ENCODE data around the gene PHIP.
"Not testable (repeated sequence)": the region's sequence is repeated elsewhere in the genome, so short reads cannot be mapped to it uniquely, and the experiment has no call there.

Gene PHIP

DNA sequence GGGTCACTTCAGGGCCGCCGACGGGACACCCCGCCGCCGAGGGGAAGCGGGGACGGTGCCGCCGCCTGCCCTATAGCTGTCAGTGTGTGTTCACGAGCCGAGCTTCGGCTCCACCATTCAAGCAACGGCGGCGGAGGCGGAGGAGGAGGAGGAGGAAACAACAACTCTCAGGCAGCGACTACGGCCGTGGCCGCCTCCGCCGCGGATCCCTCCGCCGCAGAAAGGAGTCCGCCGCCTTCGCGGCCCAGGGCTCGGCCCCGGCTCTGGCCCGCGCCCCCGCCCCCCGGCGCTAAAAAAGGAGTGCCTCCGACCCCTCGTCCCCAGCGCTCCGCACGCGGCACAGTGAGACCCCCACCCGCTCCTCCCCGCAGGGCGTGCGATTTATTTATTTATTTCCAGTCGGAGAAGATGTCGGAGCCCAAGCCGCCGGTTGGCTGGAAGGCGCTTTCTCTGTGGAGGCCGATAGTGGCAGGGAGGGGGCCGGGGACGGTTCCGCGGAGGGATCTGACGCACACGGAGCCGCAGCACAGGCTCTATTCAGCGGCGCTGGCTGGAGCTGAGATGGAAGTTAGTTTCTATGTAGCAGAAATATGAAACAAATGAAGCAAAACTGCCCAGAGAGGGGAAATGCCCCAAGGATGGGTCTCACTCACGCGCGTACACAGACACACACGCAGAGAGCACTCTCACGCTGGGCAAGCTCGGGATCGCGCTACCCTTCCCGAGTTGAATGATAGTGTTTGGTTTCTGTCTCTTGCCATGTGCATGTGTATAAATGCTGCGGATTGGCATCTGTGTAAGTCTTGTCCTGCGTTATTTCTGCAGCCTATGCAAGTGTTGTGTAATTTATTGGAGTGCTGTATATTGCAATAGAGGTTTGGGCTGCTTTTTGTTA lies at the start of gene PHIP:
PHIP (minus strand) TSS at position 180 of the 895 bp plus-strand sequence. CDS start 186 bp downstream, outside the sequence.
- no peak for FAIRE-seq

DNA sequence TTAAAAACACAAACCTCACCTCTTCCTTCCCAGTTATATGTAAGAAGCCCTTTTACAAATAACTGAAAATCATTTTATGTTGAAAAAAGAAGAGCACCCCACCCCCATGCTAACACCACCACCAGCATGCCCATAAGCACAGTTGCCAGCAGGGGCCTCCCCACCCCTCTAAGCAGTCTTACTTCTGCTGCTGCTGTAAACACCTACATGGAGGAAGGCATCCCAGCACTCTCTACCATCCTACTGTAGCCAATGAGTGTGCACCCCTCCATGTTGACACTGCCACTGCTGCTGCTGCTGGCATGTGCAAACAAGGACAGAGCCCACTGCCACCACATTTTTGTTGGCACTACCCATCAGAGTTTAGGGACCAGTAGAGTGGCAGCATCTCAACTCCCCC lies 49.6 kb upstream of the PHIP start:
- no peak for FAIRE-seq

DNA sequence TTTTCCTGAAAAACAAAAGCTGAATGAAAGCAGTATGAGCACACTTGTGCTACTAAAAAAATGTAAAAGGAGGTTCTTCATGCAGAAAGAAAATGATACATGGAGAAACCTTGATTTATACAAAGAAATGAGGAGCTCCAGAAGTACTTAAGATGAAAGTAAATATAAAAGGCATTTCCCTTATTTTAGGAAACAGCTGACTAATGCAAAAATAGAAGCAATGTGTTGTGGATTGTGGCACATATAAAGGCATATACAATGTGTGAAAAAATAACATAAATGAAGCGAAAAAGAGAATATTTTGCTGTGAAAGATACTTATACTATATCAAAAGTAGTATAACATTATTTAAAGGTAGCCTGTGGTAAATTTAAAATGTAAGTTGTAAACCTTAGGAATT lies 41.2 kb upstream of the PHIP start:
- no peak for FAIRE-seq

DNA sequence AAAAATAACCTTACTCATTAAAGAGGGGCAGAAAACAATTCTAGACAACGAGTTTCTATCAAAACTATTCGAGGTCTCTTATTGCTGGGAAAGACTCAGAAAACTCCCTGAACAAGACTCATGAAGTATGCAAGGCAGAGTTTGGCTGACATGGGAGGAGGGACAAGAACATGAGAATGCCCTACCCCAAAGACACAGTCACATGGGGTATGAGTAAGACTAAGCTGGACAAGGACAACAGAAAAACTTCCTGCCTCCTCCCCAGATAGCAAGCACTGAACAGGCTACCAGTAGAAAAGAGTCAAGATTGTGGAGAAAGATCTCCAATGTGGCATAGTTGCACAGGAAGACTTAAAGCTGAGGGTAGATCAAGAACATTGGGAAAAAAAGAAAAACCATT lies 39.7 kb upstream of the PHIP start:
- FAIRE-seq, result no peak

DNA sequence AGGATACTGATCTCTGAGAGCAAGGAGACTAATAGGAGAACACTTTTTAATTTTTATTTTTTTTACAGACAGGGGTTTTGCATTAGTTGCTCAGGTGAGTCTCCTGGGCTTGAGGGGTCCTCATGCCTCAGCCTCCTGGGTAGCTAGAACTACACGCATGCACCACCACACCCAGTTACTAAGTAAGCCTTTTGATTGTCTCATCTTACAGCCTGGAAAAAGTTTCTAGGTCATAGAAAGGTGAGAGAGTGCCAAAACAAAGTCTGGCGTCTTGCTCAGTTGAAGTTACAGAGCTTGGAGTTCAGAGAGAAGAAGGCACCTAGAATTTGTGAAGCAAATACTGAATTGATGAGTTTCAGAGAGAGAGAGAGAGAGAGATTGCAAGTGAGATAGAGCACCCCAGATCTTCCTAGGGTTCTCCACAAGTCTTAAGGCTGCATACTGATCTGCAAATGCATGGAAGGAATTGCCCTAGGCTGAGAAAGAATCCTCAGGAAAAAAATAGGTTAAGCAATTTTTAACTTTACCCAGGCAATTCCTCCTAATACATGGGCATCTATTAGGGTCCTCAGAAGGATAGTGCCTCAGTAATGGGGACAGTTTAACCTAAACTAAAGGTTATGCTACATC lies 37.6 kb upstream of the PHIP start:
- no peak for FAIRE-seq

DNA sequence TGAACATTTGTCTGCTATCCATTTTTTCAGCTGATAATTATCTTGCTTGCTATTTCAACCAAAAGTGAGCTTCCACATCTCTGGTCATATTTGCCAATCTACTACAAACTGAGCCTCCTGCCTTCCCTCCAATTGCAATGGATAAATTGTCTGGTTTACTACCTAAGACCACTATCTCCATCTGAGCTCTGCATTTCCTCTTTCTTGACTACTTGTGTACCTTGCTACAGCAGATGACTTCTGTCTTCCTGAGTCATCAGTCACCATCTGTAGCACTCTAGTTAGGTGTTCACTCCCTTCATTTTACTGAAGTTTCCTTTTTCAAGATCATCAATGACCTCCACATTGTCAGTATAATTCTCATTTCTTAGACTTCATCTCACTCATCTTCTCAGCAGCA lies 33.5 kb upstream of the PHIP start:
- FAIRE-seq, result no peak

DNA sequence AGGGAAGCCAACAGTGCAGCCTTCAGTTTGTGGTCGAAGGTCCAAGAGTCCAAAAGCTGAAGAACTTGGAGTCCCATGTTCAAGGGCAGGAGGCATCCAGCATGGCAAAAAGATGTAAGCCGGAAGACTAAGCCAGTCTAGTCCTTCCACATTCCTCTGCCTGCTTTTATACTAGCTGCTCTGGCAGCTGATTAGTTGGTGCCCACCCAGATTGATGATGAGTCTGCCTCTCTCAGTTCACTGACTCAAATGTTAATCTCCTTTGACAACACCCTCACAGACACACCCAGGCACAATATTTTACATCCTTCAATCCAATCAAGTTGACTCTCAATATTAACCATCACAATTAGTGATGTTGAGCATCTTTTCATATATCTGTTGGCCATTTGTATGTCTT lies 23.1 kb upstream of the PHIP start:
- FAIRE-seq, result no peak

DNA sequence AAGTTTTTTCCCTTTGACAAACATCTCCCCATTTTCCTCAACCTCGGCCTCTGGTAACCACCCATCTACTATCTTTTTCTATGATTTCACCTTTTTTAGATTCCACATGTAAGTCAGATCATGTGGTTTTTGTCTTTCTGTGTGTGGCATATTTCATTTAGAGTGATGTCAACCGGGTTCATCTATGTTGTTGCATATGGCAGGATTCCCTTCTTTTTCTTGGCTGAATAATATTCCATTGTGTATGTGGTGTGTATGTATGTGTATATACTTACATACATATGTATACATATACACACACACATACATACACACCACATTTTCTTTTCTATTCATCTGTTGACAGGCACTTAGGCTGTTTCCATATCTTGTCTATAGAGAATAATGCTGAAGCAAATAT lies 22.2 kb upstream of the PHIP start:
- no peak for FAIRE-seq

DNA sequence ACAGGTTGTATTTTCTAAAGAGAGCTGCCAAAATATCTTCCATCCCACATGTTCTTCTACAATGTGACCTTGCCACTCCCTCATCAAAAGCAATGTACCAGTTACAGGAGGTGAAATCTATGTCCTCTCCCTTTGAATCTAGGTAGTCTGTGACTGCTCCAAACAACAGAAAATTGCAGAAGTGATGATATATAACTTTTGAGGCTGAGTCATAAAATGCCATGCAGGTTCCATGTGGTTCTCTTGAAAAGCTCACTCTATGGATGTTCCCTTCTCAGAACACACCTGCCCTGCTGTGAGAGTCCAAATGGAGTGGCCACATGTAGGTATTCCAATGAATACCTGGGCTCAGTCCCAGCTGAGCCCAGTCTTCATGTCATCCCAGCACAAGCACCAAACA lies 16.9 kb upstream of the PHIP start:
- FAIRE-seq, result no peak

DNA sequence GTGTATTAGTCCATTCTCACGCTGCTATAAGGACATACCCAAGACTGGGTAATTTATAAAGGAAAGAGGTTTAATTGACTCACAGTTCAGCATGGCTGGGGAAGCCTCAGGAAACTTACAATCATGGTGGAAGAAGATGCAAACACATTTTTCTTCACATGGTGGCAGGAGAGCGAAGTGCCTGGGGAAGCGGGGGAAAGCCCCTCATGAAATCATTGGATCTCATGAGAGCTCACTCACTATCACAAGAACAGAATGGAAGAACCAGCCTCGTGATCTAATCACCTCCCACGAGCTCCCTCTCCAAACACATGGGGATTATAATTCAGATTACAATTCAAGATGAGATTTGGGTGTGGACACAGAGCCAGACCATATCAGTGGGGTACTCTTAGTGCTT lies 13.7 kb upstream of the PHIP start:
- not testable (repeated sequence) for FAIRE-seq

DNA sequence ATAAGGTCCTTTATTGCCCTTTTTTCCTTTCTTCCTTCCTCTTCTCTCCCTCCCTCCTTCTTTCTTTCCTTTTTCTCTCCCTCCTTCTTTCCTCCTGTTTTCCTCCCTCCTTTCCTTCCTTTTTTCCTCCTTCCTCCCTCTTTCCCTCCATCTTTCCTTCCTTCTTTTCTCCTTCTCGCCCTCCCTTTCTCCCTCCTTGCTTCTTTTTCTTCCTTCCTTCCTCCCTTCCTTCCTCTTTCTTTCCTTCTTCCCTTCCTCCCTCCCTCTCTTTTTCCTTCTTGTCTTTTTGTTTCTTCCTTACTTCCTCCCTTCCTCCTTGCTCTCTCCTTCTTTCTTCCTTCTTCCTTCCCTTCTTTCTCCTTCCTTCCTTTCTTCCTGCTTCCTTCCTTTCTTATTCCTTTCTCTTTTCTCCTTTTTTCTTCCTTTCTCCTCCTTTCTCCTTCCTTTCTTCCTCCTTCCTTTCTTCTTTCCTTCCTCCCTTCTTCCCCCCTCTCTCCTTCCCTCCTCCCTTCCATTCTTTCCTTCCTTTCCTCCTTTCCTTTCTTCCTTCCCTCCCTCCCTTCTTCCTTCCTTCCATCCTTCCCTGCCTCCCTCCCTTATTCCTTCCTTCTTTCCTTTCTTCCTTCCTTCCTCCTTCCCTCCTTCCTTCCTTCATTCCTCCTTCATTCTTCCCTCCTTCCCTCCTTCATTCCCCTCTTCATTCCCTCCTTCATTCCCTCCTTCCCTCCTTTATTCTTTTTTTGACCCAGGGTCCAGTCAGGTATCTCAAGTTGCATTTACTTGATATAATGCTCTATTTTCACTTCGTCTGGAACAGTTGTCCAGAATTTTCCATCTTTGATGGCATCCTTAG lies 11.7 kb upstream of the PHIP start:
- no peak for FAIRE-seq

DNA sequence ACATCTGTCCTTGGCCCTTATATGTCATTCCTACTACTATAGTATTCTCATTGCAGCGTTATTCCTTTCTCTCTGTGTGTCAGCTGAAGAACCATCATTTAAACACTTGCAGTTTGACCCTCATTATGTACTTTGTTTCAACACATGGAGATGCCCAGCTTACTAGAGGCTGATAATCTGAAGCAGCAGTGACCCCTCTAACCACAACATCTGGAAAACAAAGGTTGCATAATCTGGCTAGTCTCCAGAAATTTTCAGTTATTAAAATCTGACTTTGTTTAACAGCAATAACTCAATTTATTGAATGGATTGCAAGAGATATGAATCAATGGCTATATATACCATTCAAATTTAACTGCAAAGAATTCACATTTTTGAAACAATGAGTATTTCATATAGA lies 6.6 kb upstream of the PHIP start:
- no peak for FAIRE-seq

DNA sequence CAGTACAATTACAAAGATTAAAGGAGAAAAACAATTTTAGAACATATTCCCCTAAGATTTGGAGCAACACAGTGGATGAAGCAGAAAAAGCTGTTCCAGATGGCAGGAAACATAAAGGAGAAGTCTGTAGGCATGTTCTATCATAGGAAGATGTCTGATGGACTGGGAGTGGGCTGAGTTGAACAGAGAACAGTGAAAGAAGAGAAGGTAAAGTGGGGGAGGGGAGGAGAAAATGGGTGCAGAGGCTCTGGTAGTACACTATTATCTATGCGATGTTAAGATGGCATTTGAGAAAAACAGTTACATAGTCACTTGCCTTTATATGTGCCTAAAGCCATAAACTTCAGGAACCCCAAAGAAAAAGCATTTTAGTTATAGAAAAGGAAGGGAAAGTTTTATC lies 4.2 kb upstream of the PHIP start:
- FAIRE-seq, result no peak

DNA sequence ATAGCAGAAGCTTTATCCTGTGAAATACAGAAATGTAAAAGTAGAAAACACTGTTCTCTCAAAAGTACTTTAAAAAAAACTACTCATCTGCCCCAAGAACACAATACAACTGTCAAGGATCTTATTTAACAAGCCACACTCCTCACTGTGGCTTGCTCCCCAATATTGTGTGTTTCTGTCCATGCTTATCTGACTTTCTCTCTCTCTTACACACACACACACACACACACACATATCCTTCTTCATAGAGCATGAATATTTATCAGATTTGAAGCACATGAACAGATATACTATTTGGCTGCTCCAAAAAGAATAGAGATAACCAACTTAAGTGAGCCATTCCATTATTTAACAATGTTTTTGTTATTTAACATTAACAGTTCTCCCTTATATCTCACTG lies 3.6 kb upstream of the PHIP start:
- no peak for FAIRE-seq

DNA sequence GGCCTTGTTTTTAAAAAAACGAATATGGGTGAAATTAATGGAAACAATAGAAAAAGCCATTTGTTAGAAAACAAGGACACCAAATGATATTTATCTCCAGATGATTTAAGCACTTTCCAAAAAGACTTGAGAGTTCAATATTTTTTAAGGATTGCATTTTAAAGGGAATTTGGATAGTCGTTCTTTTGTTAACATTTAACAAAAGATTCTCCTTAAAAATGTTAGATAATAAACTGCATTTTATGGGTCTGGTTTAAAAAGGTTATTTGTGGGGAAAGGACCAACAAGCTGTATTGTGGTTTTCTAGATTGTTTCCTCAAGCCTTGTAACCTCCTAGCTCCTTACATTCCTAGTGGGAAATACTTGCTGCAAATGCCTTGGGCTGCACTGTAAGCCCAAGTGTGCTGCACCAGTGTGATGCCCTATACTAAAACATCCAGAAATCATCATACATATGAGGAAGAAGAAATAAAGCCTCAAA lies 1.5 kb upstream of the PHIP start:
- no peak for FAIRE-seq

DNA sequence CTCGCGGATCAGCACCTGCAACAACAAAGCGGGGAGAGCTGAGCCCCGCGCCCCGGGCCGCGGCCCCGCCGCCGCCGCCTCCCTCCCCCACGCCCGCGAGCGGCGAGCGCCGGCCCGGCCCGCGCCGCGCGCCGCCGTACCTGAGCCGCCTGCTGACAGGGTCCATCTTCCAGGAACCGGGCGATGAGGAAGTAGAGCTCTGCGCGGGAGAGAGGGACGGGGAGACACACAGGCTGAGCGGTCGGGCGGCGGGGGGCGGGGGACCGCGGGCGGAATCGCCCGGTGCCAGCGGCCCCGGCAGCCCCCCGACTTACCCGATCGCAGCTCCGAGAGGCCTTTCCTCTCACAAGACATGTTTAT lies 359 bp downstream of the PHIP start:
- FAIRE-seq, result no peak

DNA sequence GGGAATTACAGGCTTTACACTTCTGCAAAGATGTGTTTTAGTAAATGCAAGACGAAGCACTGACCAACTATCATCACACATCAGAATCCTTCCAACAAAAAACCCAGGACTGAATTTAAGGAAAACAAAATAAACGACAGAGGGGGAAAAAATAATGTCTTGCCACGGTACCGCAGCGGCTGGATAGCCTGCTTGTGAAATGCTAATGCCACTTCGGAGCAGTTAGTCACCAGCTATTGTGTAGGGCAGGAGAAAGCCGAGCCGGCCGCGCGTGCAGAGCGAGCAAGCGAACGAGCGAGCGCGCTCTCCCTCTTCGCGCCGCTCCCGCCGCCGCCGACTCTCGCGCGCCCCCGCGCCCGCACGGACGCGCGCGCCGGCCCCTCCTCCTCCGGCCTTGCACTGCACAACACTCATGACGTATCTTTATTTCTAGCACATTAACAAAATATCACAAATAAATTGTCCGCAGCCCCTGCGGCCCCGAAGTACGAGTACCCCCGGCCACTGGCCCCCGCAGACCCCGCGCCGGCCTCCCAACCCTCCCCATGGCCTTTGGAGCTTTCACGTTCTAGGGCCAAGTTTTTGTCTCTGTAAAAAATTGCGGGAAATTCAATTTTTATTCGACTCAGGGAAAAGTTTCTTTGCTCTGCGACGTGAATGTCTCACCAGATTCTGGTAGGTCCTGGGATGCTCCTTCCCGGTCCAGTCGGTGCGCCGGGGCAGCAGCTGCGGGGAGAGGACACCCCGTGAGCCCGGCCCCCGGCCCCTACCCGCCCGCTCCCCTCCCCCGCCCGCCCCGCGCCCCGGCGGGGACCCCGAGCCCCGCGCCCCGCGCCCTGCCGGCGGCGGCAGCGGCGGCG lies 1.0 kb downstream of the PHIP start:
- FAIRE-seq, result no peak

DNA sequence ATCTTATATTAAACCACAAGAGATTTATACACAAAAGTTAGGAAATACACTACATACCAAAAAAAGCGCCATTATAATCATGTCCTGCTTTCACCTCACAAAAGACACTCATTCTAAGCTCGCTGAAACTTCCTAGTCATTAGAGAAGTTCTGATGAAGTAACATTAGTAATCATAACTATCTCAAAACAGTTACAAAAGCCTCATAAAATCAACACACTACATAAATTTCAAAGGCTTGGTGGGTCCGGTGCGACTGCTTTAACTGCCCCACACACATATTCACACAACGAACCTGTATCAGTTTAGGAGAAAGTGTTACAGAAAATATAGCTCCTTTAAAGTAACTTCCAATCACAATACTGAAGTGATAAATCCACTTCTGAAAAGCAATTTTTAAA lies 1.9 kb downstream of the PHIP start:
- no peak for FAIRE-seq

DNA sequence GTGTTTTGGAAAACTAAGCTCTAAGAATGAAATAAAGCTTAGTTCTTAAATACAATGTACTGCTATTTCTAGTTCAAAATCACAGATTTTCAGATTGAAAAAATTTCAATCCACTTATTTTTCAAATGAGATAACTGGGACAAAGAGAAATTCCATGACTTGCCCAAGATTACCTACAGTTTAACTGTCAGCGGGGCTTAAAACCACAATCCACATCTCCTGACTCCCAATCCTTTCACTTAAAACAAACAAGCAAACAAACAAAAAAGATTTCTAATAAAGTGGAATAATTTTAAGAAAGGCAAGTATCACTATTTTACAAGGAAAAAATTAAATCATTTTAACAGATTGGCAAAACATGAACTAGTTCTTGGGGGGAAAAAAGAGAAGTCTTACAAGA lies 4.2 kb downstream of the PHIP start:
- no peak for FAIRE-seq

DNA sequence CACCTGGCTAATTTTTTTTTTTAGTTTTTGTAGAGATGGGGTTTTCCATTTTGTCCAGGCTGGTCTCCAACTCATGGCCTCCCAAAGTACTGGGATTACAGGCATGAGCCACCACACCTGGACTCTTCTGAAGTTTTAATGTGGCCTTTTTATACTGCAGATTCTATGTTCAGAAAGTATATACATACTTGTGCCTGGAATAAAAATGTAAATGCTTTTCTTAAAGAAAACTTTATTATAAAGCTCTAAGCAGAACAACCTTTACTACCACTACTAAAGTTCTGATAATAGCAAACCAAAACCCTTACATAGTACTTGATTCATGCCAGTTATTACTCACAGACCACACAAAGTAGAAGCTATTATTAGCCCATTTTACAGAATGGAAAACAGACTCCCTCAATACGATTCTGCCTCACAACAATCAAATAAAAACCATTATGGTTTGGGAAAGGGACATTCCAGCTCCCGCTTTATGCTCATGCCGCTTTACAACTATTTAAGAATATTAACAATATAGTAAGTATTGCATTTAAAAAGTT lies 5.3 kb downstream of the PHIP start:
- no peak for FAIRE-seq

DNA sequence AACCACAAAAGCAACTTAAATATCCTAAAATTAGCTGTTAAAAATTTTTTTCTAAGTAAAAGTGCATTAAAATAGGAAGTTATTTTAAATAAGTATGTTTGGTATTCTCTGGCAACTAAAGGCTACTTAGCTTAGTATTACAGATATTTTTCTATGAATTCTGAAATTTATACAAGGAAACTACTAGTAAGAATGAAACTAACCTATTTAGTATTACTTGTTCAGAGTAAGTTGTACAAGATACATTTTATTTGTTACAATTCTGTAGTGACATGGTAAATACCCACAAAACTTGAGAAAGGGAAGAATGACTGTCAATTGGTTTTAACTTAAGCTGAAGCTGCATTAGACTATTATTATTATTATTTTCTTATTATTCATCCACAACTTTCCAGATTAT lies 6.5 kb downstream of the PHIP start:
- peak; percentile 39 for FAIRE-seq

DNA sequence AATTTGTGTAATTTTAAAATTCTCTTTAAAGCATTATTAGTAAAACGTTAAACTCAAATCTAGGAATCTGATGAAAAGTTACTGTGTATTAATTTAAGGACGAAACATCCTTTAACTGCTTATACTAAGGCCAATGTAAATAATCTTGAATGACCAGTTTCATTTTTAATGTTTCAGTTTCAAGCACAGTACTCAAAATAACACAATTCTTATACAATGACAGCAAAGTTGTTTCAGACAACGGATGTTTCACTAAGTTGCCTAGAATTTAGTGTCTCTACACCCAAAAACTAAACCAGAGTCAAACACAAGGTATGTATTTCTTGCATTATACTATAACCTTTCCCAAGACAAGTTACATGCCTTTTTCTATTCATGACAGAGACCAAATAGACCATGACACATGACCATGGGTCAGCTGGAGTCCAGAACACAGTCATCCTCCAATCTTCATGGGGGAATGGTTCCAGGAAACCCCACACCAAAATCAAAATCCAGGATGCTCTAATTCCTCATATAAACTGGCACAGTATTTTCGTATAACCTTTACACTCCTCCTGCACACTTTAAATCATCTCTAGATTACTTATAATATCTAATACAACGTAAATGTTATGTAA lies 7.7 kb downstream of the PHIP start:
- FAIRE-seq, result peak; percentile 27

Data from A204.1 (cell line).